Femur (tissue), 1 donor: ENCODE measurements around the gene TTC7B.
A peak's percentile ranks its signal among the peaks of the same experiment; 100 is the strongest.

Experiments
- DNase-seq: peaks from one replicate; pipeline ENCODE4 v3.0.0-alpha.2; 2017

The TTC7B gene

DNA sequence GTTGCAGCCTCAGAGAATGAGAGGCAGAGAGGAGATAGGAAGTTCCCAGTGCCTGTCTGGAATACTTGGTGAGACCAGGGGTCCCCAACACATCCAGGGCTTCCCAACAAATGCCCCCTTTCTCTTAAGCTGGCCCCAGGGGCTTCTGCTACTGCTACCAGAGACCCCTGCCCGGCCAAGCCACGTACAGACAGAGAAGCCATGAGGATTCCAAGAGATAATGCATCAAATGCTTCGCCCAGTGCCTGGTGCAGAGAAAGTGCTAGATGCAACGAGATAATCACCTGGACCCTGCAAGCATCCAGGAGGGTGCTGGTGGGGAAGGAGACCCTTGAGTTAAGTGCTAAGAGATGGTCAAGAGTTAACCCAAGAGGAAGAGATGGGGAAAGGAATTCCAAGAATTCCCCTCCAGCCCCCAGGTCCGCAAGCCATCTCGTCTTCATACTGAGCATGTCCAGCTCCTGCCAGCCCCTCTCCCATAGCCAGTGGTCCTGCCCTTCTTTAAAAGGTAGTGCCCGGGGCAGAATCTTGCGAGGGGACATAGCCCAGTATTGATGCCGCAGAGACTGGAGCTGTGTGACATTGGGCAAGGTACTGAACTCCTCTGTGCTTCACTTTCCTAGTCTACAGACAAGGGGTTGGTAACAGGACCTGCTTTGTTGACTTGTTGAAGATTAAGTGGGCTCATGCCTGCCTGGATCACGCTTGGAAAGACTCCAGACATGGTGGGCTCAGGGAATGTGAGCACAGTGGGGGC, 316.1 kb downstream of the TTC7B start:
- no peak for DNase-seq

DNA sequence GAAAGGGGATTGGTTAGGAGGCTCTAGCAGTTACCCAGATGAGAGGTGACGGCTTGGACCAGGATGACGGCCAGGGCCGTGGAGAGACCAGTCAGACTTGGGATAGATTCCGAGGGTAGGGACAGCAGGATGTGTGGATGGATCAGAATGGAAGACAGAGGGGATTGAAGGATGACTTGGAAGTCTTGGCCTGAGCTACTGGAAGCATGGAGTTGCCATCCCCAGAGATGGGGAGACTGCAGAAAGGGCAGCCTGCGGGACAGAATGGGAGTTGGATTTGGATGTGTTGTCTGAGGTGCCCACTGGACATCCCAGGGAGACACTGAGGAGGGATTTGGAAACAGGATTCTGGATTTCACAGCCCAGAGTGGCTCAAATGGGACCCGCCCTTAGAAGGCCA, 317.1 kb downstream of the TTC7B start:
- DNase-seq = no peak

- no peak for DNase-seq
These were observed 318.0 kb downstream of the TTC7B start for GRCh38 chr14:90498198-90498597.

DNA sequence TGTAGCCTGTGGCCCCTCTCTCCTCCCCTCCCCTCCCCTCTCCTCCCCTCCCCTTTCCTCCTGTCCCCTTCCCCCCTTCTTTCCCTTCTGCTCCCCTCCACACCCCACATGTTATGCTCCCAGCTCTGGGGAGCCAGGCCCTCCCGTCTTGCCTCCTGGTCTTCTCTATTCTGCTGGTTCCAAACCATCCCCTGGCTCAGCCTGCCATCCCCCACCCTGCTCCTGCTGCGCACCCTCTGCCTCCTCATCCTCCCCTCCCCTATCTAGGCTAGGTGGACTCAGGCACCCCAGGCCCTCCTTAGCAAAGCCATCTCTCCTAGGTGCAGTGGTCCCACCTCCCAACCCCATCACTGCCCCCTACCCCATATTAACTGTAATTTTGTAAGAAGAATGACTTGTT, 319.9 kb downstream of the TTC7B start:
- no peak for DNase-seq

GRCh38 chr14:90495357-90496276, 320.6 kb downstream of the TTC7B start:
- peak; percentile 69 for DNase-seq

- DNase-seq = no peak
These were observed 324.2 kb downstream of the TTC7B start for GRCh38 chr14:90491911-90492531.

DNA sequence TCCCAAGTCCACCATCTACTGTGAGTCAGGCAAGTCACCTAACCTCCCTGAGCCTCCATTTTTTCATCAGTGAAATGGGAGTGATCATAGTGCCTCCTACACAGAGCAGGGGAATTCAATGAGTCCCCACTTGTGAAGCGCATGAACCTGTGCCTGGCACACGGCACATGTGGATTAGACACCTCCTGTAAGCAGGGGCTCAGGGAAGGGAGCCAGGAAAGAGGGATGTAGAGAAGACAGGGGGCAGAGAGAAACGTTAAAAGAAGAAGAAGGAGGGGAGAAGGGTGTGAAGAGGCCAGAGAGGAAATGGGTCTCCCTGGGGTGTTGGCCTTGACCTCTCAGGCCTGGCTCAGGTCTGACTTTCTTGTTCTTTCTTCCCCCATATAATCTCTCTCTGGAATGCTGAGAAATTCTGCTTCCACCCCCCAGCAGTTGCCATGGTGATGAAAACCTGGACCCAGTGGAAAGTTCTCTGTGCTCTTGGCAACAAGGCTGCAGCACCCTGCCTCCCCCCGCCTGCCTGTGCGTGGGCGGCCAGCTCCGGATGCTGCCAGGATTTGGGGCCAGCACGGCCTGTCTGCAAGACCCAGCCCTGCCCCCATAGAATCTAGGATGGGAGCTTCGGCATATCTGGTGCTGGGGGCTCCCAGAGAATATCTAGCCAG, 324.9 kb downstream of the TTC7B start:
- DNase-seq = peak; percentile 91

DNA sequence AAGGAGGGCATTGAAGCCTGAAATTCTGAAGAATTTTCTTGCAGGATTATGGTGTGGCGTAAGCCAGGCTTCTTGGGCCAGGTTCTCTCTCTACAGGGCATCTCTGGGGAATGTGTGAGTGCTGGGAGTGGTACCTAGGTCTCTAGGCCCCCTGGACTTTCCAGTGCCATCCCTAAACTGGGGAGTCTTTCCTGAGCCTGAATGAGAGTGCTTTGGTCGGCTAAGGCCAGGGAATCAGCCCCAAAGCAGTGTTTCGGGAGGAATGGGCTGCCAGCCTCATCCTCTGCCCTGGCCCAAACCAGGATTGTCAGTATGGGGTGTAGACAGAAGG, 325.5 kb downstream of the TTC7B start:
- no peak for DNase-seq

DNA sequence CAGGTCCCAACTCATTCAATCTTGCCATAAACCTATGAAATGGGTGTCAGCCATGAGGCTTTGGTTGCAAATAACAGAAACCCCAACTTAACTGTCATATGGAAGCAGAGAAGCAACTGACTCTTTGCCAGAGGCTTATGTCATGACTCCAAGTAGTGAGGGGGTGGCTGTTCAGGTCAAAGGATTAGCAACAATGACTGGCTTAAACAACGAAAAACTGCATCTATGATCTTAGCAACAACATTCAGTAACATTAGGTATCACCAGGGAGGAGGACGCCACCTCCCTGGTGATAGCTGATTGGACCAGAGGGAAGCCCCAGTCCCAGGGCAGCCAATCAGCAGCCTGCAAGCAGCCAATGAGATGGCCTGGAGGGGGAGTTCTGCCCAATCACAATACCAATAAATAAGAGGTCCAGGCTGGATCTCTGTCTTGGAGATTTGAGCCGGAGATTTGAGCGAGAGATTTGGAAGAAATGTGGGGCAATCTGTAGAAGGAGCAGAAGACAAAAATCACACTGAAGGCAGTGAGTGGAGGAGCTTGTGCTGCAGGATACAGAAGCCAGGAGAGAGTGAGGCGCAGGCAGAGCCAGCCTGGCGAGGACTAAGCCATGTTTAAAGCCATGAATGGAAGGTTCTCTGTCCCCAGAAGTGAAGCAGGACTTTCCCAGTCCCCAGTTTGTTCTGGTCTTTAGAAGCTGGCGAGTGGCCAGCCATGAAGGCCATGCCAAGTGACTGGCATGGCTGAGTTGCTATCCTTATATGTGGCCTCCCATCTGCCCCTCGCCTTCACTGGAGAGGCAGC, 326.1 kb downstream of the TTC7B start:
- DNase-seq = no peak

DNA sequence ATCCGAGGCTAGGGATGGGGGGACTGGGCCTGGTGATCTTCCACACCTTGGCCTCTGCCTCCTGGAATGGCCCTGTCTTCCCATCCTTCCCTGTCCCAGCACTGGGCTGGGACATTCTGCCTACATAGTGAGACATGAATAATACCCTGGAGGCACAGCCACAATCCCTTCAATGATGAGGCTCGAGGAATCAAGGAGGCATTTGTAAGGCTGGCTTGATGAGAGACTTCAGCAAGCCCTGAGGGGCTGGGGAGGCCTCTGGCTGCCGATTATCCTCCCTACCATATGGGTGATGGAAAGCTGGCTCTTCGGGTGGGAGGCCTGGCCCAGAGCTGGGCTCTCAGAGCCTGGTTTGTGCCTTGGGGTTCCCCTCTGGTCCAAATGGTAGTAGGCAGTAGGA, 326.9 kb downstream of the TTC7B start:
- no peak for DNase-seq

DNA sequence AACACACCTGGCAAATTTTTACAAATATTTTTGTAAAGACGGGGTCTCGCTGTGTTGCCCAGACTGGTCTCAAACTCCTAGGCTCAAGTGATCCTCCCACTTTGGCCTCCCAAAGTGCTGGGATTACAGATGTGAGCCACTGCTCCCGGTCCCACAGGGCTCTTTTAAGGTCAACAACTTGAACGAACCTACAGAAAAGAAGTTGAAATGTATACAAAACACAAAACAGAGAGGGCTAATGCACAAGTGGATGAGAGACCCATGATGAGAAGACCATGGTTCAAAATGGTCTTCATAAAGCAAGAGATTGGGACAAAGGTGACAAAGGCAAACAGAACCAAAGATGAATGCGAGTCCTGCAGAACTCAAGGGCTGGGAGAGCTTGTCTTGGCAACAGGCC, 328.0 kb downstream of the TTC7B start:
- DNase-seq = no peak

- no peak for DNase-seq
These were observed 328.8 kb downstream of the TTC7B start for GRCh38 chr14:90487462-90487861.

DNA sequence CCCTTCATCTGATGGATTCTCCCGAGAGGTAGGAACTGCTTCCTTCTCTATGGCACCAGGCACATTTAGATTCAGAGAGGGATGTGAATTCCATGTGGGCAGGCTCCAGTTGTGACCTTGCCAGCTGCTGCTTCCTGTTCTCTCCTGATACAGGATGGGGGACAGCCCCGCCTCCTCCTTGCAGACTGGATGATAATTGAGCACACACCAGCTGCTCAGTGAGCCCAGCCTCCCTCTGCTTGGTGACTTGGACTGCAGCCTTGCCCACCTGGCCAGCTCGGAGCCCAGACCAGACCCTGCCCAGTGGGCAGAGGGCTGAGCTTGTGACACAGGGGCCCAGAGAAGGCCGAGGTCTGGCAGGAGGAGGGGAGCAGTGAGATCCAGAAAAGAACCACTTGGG, 329.2 kb downstream of the TTC7B start:
- DNase-seq = peak; percentile 61

- DNase-seq = no peak
These were observed 331.9 kb downstream of the TTC7B start for GRCh38 chr14:90484291-90484690.

DNA sequence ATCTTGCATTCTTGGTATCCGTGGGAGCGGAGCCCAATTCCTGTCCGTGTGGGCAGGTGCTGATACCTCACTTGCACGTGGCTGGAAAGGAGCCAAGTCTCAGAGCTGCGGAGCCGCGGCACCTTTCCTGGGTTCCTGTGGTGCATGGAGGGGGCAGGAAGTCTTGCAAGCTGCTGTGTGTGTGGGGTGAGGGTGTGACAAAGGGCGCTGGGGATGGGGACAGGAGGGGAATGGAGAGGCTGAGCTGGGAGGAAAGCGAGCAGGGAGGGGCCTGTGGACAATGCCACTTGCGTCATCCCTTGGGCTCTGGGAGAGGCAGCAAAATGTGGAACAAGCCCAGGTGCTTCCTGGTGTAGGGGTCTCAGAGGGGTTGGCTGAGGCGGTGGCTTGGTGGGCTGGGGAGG, 332.7 kb downstream of the TTC7B start:
- DNase-seq = peak; percentile 54

GRCh38 chr14:90483117-90483516, 333.1 kb downstream of the TTC7B start:
- no peak for DNase-seq

DNA sequence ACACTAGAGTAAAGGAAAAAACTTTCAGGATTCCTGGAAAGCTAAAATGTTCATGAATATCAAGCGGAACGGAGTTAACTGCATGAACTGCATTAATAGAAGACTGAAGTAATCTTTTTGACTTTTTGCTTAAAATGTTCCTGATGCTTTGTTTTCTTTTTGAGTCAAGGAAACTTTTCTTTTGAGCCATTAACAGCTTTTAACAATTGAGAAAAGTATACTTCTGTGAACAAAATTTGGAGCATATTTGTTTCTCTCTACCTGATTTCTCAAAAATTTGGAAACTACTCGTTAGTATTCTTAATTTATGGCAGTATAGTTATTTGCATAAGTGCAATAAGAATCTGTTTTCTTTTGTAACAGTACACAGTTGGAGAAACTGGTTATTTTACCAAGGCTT, 340.9 kb downstream of the TTC7B start:
- DNase-seq = no peak
